SK-N-SH (cell line): ENCODE data around the gene ACBD6. TPM values are rescaled to one million over a fixed set of nuclear protein-coding genes. Genes with fewer than 3 reads are reported as not detected.

ENCODE experiments used
- CTCF ChIA-PET: fragments of 300-600, 350-600 bp; formaldehyde crosslinking; extraction: SDS; loops from one replicate; lab custom pipeline; 2021; lab: Yijun Ruan, JAX
- POLR2A ChIA-PET: fragments of 350-600 bp; sonication (Branson Sonifier 250); formaldehyde crosslinking; extraction: SDS; loops from one replicate; lab custom pipeline; 2020; ENCODE audit warnings: antibody characterized with exemption, inconsistent platforms; lab: Yijun Ruan, JAX
- DNase-seq: peaks from one replicate; pipeline ENCODE4 v3.0.0; 2012
- H2AFZ ChIP-seq: fragments of 200-600 bp; sonication (generic); 2 replicates; pipeline ENCODE4 v1.8.1; 2016; ENCODE audit warnings: antibody characterized with exemption, mild to moderate bottlenecking, low read depth
- H3F3A ChIP-seq: fragments of 200-600 bp; sonication (generic); replicated peaks from 2 replicates; pipeline ENCODE3; 2016; ENCODE audit warnings: antibody characterized with exemption, mild to moderate bottlenecking; ENCODE audit not compliant: insufficient read depth
- H3K27ac ChIP-seq, 2 experiments: fragments of 200-500 bp in 1 of 2; fragments of 200-600 bp in 1 of 2; sonication (Bioruptor generic) in 1 of 2; sonication (generic), shearing (Covaris generic) in 1 of 2; 2 replicates each; pipeline versions ENCODE4 v1.5.1 to v1.6.1; 2014 to 2016; ENCODE audit warnings: low read depth in 2 of 2, inconsistent platforms in 1 of 2, low read length in 1 of 2, mild to moderate bottlenecking in 1 of 2, mixed read lengths in 1 of 2
- H3K27me3 ChIP-seq: fragments of 200-600 bp; sonication (generic), shearing (Covaris generic); 2 replicates; pipeline ENCODE4 v1.6.1; 2016; ENCODE audit warnings: mixed run types; ENCODE audit not compliant: insufficient read depth
- H3K36me3 ChIP-seq, 2 experiments: fragments of 200-500 bp in 1 of 2; fragments of 200-600 bp in 1 of 2; sonication (Bioruptor generic) in 1 of 2; sonication (generic) in 1 of 2; replicated peaks in 1 of 2; 2 replicates each; pipeline versions ENCODE3 to v1.5.1; 2014 to 2016; ENCODE audit warnings: low read length in 1 of 2, mild to moderate bottlenecking in 1 of 2; ENCODE audit not compliant: insufficient read depth in 2 of 2, control insufficient read depth in 1 of 2
- H3K4me1 ChIP-seq, 2 experiments: fragments of 200-500 bp in 1 of 2; fragments of 200-600 bp in 1 of 2; sonication (Bioruptor generic) in 1 of 2; sonication (generic), shearing (Covaris generic) in 1 of 2; 2 replicates each; pipeline versions ENCODE4 v1.5.1 to v1.6.1; 2014 to 2016; ENCODE audit warnings: low read depth in 1 of 2, low read length in 1 of 2, mixed run types in 1 of 2; ENCODE audit not compliant: insufficient read depth in 2 of 2, control insufficient read depth in 1 of 2
- H3K4me2 ChIP-seq: fragments of 200-600 bp; sonication (generic), shearing (Covaris generic); 2 replicates; pipeline ENCODE4 v1.6.1; 2017; ENCODE audit warnings: mixed run types
- H3K4me3 ChIP-seq, 2 experiments: fragments of 200-500 bp in 1 of 2; fragments of 200-600 bp in 1 of 2; sonication (Bioruptor generic) in 1 of 2; sonication (generic), shearing (Covaris generic) in 1 of 2; 2 replicates each; pipeline versions ENCODE4 v1.5.1 to v1.8.1; 2014 to 2016; ENCODE audit warnings: low read depth in 2 of 2, inconsistent platforms in 1 of 2, low read length in 1 of 2, mild to moderate bottlenecking in 1 of 2, mixed read lengths in 1 of 2, moderate library complexity in 1 of 2
- H3K79me2 ChIP-seq: fragments of 200-600 bp; sonication (generic); 2 replicates; pipeline ENCODE4 v1.8.1; 2017; ENCODE audit warnings: mild to moderate bottlenecking; ENCODE audit not compliant: insufficient read depth
- H3K9ac ChIP-seq: fragments of 200-600 bp; sonication (generic); 2 replicates; pipeline ENCODE4 v1.6.1; 2017; ENCODE audit warnings: mixed run types
- H3K9me2 ChIP-seq: fragments of 200-600 bp; sonication (generic); 2 replicates; pipeline ENCODE4 v1.6.1; 2017; ENCODE audit warnings: mixed run types
- H3K9me3 ChIP-seq: fragments of 200-600 bp; sonication (generic); 2 replicates; pipeline ENCODE4 v1.6.1; 2017; ENCODE audit warnings: mixed run types, mild to moderate bottlenecking, moderate library complexity
- H4K20me1 ChIP-seq: fragments of 200-600 bp; sonication (generic); 2 replicates; pipeline ENCODE4 v1.6.1; 2017; ENCODE audit warnings: mild to moderate bottlenecking, mixed run types; ENCODE audit not compliant: insufficient read depth
- EP300 ChIP-seq, 2 experiments: IDR thresholded peaks; 2 replicates each; pipeline versions ENCODE4 v1.4.0 to v1.6.1; 2012; ENCODE audit warnings: borderline replicate concordance in 1 of 2, low read depth in 1 of 2, low read length in 1 of 2
- EZH2phosphoT487 ChIP-seq: fragments of 200-600 bp; sonication (generic); IDR thresholded peaks from 2 replicates; pipeline ENCODE4 v1.6.1; 2017; ENCODE audit warnings: low read depth, mixed run types, mild to moderate bottlenecking, antibody characterized with exemption, moderate library complexity, borderline replicate concordance
- FOSL2 ChIP-seq: IDR thresholded peaks from 2 replicates; pipeline ENCODE4 v1.4.0; 2012; ENCODE audit warnings: low read depth, mild to moderate bottlenecking, moderate library complexity, borderline replicate concordance
- FOXJ3 ChIP-seq: sonication (generic); formaldehyde crosslinking; IDR thresholded peaks from 2 replicates; pipeline ENCODE4 v1.5.1; 2020; ENCODE audit warnings: mild to moderate bottlenecking, missing genetic modification reagents
- FOXM1 ChIP-seq: IDR thresholded peaks from 2 replicates; pipeline ENCODE4 v1.4.0; 2012; ENCODE audit warnings: low read depth, mild to moderate bottlenecking
- GABPA ChIP-seq: IDR thresholded peaks from 2 replicates; pipeline ENCODE4 v1.4.0; 2012; ENCODE audit warnings: low read depth, mild to moderate bottlenecking
- GATA2 ChIP-seq: sonication (generic); formaldehyde crosslinking; IDR thresholded peaks from 2 replicates; pipeline ENCODE4 v1.5.0; 2020; ENCODE audit warnings: mild to moderate bottlenecking, missing genetic modification reagents
- JUND ChIP-seq: IDR thresholded peaks from 2 replicates; pipeline ENCODE4 v1.4.0; 2012
- NRF1 ChIP-seq: IDR thresholded peaks from 2 replicates; pipeline ENCODE4 v1.6.1; 2012; ENCODE audit warnings: low read depth, mild to moderate bottlenecking, low read length
- PBX3 ChIP-seq: IDR thresholded peaks from 2 replicates; pipeline ENCODE4; 2012
- RAD21 ChIP-seq: IDR thresholded peaks from 2 replicates; pipeline ENCODE4 v1.6.1; 2012; ENCODE audit warnings: mild to moderate bottlenecking, low read length
- RCOR1 ChIP-seq: fragments of 150-350 bp; IDR thresholded peaks from 2 replicates; pipeline ENCODE4 v1.6.1; 2017; ENCODE audit warnings: antibody characterized with exemption, low read length
- REST ChIP-seq: IDR thresholded peaks from 2 replicates; pipeline ENCODE4 v1.6.1; 2012; ENCODE audit warnings: mild to moderate bottlenecking, low read depth, low read length, moderate library complexity
- RFX5 ChIP-seq: IDR thresholded peaks from 2 replicates; pipeline ENCODE4 v1.6.1; 2012; ENCODE audit warnings: mild to moderate bottlenecking, improper control_type of control experiment, low read length
- RXRA ChIP-seq: IDR thresholded peaks from 2 replicates; pipeline ENCODE4 v1.4.0; 2012; ENCODE audit warnings: low read depth, mild to moderate bottlenecking, borderline replicate concordance
- SMC3 ChIP-seq: IDR thresholded peaks from 2 replicates; pipeline ENCODE4 v1.6.1; 2012; ENCODE audit warnings: low read depth, low read length, improper control_type of control experiment
- TAF1 ChIP-seq: IDR thresholded peaks from 2 replicates; pipeline ENCODE4 v1.6.1; 2012; ENCODE audit warnings: low read depth, mild to moderate bottlenecking, low read length, moderate library complexity, borderline replicate concordance
- TCF12 ChIP-seq: IDR thresholded peaks from 2 replicates; pipeline ENCODE4 v1.4.0; 2012
- ZBTB33 ChIP-seq: IDR thresholded peaks from 2 replicates; pipeline ENCODE4 v1.4.0; 2012; ENCODE audit warnings: low read depth, borderline replicate concordance
- WGBS: methylation state at CpG from one replicate; pipeline ENCODE4 v1.1.6; 2017; ENCODE audit warnings: low lambda C conversion rate; 5-methylcytosine and 5-hydroxymethylcytosine counted together
- polyA plus RNA-seq, 3 experiments: library from polyadenylated mRNA; depleted of rRNA; stranded (reverse); fragments of >200 nt; gene quantifications; 2 replicates each; pipeline ENCODE4 v1.2.3, GENCODE V29; 2012
- TF ChIP-seq, protein P1 (sequence below): IDR thresholded peaks from 2 replicates; pipeline ENCODE4 v1.4.0; 2012; ENCODE audit warnings: low read depth, borderline replicate concordance

The ACBD6 gene
- polyA plus RNA-seq, 1 of the 3 experiments (the other 2 are of a cell fraction), result 60.9 TPM

DNA sequence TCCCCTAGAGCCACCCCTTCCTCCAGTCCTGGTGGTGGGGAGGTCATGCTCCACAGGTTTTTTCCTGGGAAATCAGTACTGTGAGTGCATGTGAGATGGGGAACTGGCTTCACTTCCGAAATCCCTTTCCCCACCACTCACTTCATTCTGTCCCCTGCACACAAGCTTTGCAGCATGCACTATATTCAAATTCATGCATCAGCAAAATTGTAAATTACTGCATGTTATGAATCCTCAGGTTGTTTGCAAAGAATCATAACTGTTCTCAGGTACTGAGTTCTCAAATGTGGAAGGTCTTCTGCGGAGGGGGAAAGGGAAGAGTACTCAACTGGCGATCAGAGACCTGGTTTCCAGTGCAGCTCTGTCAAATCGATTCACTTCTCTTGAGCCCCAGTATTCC, 230.0 kb downstream of the ACBD6 start:
- CTCF ChIA-PET, result interaction anchor here (1.1 to 1.8 kb wide), 2 partner anchors 12 to 19 kb away, joined by 3 to 6 read pairs; no protein-coding TSS in a partner anchor
- WGBS, result 82% methylated on average over 4 of the region's 4 CpGs
- POLR2A ChIA-PET, result no interaction called here
- Histone ChIP-seq H3K9ac (no peak overlapping the region), H3K9me3 (no peaks in the 10 kb centered on the region), H2AFZ (no peak overlapping the region), H4K20me1 (no peaks in the 10 kb centered on the region), H3K4me1 (no peaks in the 10 kb centered on the region; a peak in 1 of 4 replicates), H3K79me2 (no peaks in the 10 kb centered on the region), H3F3A (no peaks in the 10 kb centered on the region), H3K36me3 (peaks cover 0 to 42% of the 10 kb centered on the region in 2 experiments), H3K9me2 (no peaks in the 10 kb centered on the region), H3K27ac (no peak overlapping the region), H3K27me3 (no peaks in the 10 kb centered on the region), H3K4me2 (no peak overlapping the region), H3K4me3 (no peak overlapping the region)
- TF ChIP-seq NRF1 (no peak), TAF1 (no peak), EZH2phosphoT487 (no peak), REST (no peak), GABPA (no peak)
- no peak for DNase-seq

- no peaks in the 10 kb centered on the region for H3K79me2 ChIP-seq
- H3K36me3 ChIP-seq, result peaks cover 0 to 35% of the 10 kb centered on the region in 2 experiments
- H3K4me1 ChIP-seq, result no peaks in the 10 kb centered on the region; a peak in 1 of 4 replicates
- DNase-seq, result no peak
- no peaks in the 10 kb centered on the region for H4K20me1 ChIP-seq
- no peak overlapping the region for H3K4me2 ChIP-seq
- H3K4me3 ChIP-seq, result no peak overlapping the region
- H2AFZ ChIP-seq, result no peak overlapping the region
- ChIA-PET POLR2A (no interaction called here), CTCF (interaction anchor here (1.1 to 1.9 kb wide), 7 partner anchors 10 to 206 kb away, joined by 3 to 6 read pairs (median 4); no protein-coding TSS in a partner anchor)
- no peaks in the 10 kb centered on the region for H3K9me2 ChIP-seq
- no peaks in the 10 kb centered on the region for H3K9me3 ChIP-seq
- no peaks in the 10 kb centered on the region for H3F3A ChIP-seq
- H3K27ac ChIP-seq, result no peak overlapping the region
- no peak overlapping the region for H3K9ac ChIP-seq
- H3K27me3 ChIP-seq, result no peaks in the 10 kb centered on the region
- WGBS, result 89% methylated on average over 18 of the region's 23 CpGs
- TF ChIP-seq ZBTB33 (no peak), TCF12 (no peak), SMC3 (no peak), RCOR1 (no peak), FOXJ3 (no peak), RAD21 (no peak), RFX5 (no peak), FOSL2 (no peak), EP300 (IDR thresholded peaks at IDR 0.05; ENCODE audit: borderline replicate concordance in 1 of 2, low read depth in 1 of 2, low read length in 1 of 2) (no peak), GATA2 (CRISPR knock-in tag) (no peak), JUND (no peak), FOXM1 (no peak), PBX3 (no peak), RXRA (no peak)
- TF ChIP-seq, protein P1, sequence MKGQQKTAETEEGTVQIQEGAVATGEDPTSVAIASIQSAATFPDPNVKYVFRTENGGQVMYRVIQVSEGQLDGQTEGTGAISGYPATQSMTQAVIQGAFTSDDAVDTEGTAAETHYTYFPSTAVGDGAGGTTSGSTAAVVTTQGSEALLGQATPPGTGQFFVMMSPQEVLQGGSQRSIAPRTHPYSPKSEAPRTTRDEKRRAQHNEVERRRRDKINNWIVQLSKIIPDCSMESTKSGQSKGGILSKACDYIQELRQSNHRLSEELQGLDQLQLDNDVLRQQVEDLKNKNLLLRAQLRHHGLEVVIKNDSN, result no peak
Measured at GRCh38 chr1:180271272-180272255, 230.8 kb downstream of the ACBD6 start.
